ENCODE measurements around the gene COL25A1.
"Not testable (repeated sequence)": the region's sequence is repeated elsewhere in the genome, so short reads cannot be mapped to it uniquely, and the experiment has no call there.

Gene COL25A1

DNA sequence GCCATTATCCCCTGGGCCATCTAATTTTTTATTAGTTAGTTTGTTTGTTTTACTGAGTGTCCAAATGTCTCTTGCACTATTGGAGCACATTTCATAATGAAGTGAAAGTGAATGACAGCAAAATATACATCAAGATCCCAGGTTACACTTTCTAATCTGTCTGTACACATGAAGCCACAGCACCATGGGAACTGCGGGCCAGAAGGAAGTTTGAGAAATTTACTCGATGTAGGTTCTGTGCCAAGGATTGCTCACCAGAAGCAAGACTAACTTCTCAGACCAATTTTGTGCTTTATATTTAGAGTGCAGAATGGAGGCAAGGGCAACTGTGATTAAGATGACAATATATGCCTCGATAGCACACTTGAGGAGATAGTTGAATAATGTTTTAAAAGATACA lies 258.0 kb downstream of the COL25A1 start:
- DNase-seq: peak; percentile 49

DNA sequence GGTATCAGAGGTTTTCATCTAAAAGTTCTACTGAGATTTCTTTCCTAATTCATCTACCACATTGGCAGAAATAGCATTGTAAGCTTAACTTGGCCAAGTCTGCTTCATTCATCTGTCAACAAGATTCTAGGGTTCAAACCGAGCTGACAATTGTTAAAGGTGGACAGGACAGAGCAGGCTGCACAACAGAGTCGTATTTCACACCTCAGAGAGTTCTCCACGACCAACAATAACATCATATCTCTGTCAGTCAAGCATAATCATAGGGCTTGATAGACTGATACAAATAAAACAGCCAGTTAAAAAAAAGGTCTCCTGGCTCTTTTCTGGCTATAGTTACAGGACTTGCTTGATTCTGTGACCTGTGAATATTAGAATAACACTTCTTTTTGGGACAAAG lies 259.2 kb downstream of the COL25A1 start:
- no peak for DNase-seq

DNA sequence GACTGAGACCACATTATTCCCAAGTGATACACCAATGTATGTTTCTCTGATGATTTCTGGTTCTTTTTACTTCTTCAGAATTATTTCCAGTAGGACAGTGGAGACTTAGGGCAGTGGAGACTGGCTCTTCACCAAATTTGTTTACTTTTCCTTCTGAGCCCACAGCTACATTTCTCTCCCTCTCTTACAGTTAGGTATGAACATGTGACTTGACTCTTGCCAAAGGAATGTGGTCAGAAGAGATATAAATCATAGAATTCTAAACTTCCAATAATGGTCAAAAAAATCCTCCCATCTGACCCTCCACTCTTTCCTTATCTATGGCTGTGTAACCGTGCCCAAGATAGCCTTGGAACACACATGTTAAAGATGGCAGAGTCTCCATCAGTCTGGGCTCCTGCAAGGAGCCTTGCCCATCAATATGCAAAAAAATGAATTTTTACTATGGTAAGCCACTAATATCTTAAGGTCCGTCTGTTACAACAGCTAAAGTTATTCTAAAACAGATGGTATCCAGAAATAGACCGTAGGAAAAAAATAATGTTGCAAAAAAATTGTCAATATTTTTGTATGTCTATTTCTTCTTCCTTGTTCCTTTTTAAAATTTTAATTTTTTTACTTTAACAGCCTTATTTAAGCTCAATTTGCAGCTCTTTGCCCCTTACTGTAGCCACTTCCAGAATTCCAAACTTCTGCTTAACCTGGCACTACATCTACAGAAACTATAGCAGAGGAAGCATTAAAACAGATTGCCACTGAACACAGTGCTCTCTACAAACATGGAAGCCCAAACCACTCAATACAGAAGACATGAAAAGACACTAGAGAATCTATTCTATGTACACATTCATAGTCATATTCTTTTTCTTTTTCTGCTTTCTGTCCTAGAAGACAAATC lies 260.7 kb downstream of the COL25A1 start:
- DNase-seq: no peak

DNA sequence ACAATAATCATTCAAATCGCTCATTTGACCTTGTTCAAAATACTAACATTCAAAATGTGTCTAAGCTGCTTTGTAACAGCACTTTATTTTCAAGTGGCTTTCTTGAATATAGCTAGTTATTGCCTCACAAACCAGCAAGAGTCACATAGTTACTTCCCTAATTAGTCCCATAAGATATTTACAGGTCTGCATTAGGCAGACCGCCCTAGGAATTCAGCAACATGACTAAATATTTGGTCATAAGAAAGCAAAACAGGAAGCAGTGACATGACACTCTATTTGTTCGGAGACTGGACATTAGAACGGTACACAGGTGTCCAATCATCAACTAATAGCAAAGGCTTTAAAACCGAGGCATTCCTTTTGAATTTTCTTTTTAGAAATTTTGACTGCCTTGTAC lies 262.0 kb downstream of the COL25A1 start:
- DNase-seq: peak; percentile 34

DNA sequence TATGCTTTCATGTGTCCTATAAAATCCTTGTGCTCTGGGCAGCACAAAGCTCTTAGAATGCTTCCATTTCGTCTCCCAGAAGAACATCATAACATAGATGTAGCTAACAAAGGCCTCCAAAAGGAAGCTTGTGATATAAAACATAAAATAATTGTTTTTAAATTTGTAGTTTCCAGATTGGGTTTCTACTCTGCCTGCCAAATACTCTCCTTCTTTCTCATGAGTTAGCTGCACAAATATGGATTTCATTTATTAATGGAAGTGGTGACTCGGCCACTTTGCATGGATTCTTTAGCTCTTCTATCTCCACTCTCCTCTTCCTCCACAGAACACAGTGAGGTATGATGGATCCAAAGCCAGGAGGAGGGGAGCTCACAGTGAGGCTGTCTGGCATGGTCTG lies 265.4 kb downstream of the COL25A1 start:
- no peak for DNase-seq

DNA sequence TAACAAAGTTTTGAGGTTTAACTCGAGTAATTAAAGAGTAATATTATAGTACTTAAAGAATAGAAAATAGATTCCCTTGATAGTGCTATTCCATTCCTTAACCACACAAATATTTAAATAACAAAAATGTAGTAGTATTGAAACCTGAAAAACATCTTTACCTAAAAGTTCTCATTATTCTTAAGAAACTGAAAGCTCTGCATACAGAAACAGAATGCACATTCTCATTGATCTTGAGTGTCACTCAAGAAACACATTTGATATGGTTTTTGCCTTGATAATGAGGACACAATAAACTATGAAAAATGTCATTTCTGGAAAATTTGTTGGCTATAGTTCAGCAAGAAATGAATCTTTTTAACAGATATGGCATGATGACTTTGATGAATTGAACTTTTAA lies 268.5 kb downstream of the COL25A1 start:
- DNase-seq: no peak

DNA sequence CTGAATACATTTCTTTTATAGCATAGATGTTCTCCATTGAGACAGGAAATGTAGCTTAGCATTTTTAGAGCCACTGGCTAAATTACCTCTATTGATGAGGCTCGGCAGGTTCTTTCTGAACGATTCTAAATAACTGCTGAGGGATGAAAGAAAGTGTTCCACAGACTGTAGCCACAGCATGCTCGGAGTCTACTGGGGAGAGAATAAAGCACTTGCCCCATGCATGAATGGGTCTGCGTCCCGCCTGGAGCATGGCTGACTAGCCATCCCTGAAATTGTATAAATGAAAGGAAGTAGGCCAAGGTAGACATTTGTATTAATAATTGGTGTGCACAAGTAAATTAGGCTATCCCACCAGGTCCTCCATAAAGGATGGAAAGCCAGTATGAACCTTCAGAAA lies 269.8 kb downstream of the COL25A1 start:
- no peak for DNase-seq

DNA sequence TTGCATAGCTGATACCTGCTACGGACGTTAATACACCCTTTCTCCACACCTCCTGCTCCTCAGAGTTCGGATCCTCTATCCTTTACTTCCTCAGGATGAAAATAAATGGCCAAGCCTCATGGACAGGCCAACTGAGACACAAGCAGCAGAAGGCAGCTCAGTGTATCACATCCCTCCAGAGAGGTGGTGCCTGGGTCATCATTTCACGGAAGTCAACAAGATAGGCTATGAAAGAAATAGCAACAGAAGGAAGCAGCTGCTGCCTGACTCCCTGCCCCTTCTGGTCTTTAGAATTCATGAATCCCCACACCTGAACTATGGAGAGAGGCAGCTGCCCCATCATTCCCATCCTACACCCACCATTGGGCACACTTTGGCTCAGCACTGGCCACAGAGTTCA lies 272.5 kb downstream of the COL25A1 start:
- no peak for DNase-seq

DNA sequence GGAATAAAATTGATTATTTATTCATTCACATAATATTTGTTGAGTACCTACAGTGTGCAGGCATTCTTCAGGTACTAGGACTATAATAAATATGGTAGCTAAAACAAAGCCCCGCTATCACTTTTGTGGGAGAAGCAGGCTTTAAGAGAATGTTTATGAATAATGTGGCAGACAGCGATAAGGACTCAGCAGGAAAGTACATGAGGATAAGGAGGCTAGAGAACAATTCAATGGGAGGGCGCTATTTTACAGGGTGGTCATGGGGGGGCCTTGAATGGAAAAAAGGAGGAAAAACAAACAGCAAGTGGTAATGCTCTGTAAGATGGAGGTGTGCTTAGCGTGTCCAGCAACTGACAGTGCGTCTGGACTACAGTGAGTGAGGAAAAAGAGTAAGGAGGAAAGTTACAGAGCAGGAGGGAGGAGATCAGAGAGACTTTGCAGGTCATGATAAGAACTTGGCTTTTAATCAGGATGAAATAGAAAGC lies 275.4 kb downstream of the COL25A1 start:
- no peak for DNase-seq

DNA sequence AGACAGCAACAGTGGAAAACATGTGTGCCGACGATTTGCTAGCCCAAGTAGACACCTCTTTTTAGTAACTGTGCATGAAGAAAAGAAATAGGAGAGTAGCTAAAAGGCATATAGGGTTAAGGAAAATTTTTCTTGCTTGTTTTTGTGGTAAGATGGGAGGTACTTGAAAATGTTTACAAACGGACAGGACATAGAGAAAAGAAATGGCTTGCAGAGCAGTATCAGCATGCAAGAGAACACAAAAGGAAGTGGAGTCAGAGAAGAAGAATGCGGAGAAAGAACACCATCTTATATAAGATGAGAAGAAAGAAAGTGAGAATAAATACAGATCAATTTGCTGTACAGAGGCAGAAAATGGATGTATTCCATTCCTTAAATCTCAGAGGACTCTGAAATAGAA lies 275.9 kb downstream of the COL25A1 start:
- DNase-seq: no peak

DNA sequence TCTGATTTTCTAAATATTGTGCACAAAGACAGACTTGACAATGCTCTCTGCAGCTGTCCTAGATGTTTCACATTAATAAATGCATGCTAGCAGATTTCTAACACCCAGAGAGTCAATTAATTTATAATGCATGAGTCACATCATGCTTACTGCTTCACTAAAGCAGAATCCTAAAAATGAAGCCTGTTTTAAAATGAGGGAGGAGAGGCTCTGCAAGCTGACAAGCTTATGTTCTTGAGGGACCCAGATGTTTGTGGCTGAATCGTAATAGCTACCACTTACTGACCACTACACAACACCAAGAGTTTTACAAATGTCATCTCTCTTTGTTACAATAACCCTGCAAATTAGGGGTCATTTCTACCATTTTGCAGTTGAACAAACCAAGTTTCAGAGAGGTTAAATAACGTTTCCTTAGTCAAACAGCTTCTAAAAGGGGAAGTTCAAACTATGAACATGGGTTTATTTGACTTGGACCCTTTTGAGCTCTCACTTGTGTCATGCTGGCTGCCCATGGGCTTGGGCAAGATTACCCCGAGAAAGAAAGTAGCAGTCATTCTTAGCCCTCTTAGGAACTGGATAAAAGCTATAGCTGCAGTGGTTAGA lies 276.9 kb downstream of the COL25A1 start:
- DNase-seq: no peak

DNA sequence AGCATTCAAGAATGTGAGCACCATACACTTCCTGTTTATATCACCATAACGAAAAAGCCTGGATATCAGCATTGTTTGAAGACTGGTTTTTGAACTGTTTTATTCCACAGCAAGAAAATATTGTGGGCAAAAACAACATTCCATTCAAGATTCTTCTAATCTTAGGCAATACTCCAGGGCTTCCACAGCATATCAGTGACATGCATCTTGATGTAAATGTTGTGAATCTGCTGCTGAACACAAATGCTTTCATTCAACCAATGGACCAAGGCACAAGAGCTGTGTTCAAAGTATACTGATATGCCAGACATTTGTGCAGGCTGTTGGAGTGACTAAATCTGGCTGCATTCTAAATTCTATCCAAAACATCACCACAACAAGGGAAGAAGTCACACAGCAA lies 279.5 kb downstream of the COL25A1 start:
- DNase-seq: no peak

DNA sequence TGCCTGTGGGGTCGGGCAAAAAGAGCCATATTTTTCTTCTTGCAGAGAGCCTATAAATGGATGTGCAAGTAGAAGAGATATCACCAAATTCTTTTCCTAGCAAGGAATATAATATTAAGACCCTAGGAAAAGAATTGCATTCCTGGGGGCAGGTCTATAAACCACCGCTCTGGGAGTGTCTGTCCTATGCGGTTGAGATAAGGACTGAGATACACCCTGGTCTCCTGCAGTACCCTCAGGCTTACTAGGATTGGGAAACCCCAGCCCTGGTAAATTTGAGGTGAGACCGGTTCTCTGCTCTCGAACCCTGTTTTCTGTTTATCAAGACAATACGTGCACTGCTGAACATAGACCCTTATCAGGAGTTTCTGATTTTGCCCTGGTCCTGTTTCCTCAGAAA lies 280.8 kb downstream of the COL25A1 start:
- DNase-seq: not testable (repeated sequence)

DNA sequence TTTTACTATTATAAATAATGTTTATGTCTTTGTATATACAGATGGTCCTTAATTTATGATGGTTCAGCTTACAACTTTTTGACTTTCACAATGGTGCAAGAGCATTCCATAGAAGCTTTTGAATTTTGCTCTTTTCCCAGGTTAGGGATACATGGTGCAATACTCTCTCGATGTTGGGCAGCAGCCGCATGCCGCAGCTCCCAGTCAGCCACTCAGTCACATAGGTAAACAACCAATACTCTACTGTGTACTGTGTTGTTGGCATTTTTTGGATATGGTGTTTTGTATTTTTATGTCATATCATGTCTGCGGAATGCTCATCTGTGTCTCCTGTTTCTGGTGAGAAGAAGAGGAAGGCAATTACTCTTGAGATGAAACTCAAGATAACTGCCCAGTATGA lies 281.6 kb downstream of the COL25A1 start:
- no peak for DNase-seq

DNA sequence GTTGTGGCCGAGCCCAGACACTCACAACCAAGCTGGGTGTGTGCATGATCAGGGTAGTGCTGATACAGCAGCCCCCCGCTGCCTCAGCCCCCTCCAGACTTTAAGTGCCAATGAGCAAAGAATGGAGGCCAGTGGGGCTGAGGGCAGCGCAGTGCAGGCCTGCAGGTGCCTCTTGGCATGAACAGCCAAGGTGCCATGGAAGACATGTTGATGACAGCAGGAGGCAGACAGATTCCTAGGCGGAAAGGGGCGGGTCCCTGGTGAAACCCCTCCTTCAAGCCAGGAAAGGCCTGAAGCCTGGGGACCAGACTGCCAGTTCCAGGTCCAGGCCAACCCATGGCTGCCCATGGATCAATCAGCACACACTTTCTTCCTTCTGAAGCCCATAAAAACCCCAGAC lies 286.3 kb downstream of the COL25A1 start:
- DNase-seq: no peak

DNA sequence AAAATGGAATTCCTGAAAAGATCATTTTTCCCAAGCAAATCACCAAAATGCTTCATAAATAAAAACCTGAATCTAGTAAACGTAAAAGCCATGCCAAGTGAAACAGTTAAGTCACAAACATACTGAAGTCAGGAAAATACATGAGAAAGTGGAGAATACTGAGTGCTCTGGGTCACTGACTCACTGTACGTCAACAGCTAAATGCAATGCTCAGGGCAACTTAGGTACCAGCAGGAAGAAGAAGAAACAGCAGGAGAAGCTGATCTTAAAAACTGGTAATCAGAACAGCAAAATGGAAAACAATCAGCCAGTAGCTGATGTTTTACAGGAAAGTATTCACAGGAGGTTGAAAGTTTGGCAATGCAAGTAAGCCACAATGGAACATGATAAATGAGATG lies 287.0 kb downstream of the COL25A1 start:
- DNase-seq: no peak

DNA sequence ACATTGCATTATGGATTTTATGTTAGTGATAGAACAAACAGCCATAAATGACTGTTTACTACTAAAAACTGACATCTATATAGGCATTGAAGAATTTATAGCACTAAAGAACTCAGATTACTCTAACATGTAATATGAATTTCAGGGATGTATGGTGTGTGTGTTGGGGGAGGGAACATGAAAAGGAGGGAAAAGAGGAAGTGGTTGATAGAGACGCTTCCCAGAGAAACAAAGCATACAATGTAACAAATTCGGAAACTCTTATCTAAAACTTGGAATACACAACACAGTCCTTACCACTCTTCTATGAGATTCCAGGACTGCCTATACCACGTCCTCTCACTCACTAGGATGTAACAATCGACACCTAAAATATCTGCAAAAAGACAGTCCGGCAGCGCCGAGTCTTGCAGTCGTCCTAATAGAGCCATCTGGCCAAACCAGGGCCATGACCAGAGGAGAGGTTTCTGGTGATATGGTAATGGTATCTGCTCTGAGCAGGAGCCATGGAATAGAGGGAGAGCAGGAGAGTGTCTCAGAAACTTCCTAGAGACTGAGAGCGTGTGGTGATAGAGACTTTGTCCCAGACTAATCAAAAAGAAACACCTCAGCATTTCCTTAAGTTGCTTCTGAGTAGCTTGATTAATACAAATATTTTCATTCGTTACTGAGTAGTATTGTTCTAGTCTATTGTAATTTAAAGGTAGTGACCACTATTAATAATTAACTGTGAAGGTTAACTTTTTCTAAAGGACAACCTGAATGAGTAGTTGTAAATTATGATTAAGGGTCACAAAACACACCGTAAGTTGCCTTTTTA lies 287.7 kb downstream of the COL25A1 start:
- no peak for DNase-seq

DNA sequence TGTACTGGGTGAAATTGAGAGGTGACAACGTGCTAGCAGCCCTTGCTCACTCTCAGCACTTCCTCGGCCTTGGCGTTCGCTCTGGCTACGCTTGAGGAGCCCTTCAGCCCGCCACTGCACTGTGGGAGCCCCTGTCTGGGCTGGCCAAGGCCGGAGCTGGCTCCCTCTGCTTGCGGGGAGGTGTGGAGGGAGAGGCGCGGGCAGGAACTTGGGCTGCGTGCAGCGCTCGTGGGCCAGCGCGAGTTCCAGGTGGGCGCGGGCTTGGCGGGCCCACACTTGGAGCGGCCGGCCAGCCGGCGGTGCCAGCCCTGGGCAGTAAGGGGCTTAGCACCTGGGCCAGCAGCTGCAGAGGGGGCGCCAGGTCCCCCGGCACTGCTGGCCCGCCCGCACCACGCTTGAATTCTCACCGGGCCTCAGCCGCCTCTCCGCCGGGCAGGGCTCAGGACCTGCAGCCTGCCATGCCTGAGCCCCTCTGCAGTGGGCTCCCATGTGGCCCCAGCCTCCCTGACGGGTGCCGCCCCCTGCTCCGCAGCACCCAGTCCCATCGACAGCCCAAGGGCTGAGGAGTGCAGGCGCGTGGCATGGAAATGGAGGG lies 290.1 kb downstream of the COL25A1 start:
- DNase-seq: no peak

DNA sequence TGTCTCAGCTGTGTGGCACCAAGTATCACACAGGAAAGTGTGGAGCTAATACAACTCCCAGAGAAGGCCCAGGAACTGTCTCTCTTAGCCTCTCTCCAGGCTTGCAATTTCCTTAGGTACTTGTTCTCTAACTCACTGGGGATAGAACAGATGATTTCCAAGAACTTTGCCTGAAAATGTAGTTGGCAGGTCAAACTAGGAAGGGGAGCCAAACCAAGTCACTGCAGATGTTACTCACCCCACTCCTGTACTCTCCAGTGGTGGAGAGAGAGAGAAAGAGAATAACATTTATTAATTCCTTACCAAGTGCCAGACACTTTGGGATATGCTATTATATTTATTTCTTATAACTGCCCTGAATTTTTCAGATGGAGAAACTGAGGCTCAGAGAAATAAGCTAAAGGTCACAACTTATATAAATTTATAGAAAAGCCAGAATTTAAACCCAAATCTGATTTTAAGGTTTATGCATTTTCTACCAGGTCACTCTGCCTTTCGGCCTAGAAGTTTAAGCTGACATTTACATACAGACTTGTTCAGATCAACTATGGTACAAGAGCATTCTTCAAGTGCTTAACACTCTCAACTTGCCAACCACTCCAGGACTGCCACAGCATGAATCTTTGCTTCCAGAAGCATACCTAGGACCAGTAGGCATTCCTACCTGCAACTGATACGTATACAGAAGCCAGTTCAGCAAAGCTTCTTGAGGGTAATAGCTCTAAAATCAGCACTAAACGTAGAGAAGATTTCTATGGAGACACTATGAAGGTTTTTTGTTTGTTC lies 291.0 kb downstream of the COL25A1 start:
- no peak for DNase-seq

DNA sequence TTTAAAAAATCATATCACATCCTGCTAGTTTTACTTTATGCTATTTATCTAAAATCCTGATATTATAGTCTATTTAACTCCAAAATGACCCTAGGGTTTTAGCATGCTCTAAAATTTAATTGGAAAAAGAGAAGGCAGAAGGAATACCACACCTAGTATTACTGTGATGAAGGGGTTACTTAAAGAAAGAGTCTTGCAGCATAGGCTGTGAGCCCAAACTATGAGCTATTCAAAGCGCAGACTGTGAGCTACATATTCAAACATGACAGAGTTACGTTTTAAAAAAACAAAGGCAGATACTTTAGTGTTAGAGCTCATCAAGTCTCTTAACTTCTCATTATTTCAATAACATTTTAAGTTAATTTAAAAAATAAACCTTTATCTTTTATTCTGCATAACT lies 291.9 kb downstream of the COL25A1 start:
- DNase-seq: no peak

DNA sequence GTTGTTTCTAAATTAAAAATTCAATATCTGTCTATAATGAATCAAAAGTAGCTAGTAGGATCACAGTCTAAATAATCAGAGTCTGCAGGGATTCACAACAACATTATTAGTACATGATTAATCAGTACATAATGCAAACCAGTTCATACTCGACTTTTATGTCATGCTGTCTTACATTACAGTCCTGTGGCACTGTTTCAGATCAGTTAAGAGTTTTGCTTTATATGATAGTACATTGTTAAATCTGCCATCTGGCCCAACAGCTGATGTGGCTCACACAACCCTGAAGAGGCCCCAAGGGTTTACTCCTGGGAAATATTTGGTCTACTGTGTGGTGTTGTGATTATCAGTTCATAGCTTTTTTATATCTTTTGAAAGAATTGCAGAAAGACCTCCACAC lies 292.5 kb downstream of the COL25A1 start:
- peak; percentile 19 for DNase-seq

DNA sequence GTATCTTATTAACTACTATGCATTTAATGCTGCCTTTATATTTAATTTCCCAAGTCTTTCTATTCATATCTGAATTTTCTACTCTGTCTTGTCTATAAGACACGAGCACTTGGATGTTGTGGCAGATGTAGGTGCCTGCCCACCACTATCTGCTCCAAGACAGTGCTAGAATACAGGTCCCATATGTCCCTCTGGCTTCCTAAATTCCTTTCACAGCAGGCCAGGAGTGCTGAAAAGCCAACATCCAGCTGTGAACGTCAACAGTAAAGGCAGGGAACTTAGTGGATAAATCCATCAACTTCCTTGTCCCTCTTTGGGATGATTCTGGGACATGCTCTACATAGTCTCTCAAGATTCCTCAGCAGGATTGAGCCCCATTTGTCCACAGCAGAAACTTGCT lies 294.5 kb downstream of the COL25A1 start:
- no peak for DNase-seq
